SU-DHL-6 (cell line): Measurements from ENCODE around the gene PODXL2.
"Not testable (repeated sequence)": the region's sequence is repeated elsewhere in the genome, so short reads cannot be mapped to it uniquely, and the experiment has no call there.

Source experiments
- CTCF ChIP-seq: fragments of 200-600 bp; sonication (generic); IDR thresholded peaks from one replicate; pipeline ENCODE4 v1.5.1; 2017; ENCODE audit warnings: antibody characterized with exemption, mild to moderate bottlenecking, low read length, moderate library complexity; ENCODE audit not compliant: insufficient read depth, poor library complexity, severe bottlenecking
- EZH2phosphoT487 ChIP-seq: fragments of 200-600 bp; sonication (generic), shearing (Covaris generic); conservative IDR thresholded peaks from 2 replicates; pipeline ENCODE4 v1.6.1; 2018; ENCODE audit warnings: mild to moderate bottlenecking, antibody characterized with exemption, low read length, moderate library complexity, mixed read lengths

- not testable (repeated sequence) for TF ChIP-seq CTCF, EZH2phosphoT487
Observed at GRCh38 chr3:127654993-127655392, 26.0 kb downstream of the PODXL2 start.
